GM23338 (cell line): ENCODE data around the gene SHISA7. TPM values are rescaled to one million over a fixed set of nuclear protein-coding genes. Genes with fewer than 3 reads are reported as not detected.

Source experiments
- ATAC-seq: fragments of 200-7000 bp; cut with Tn5 transposase; 3 replicates; pipeline ENCODE4 v1.9.1; 2020
- DNase-seq: peaks from one replicate; pipeline ENCODE4 v3.0.0-alpha.2; 2015; ENCODE audit warnings: low spot score
- H2AFZ ChIP-seq: fragments of 200-600 bp; sonication (generic); 2 replicates; pipeline ENCODE4 v1.8.0; 2016; ENCODE audit warnings: antibody characterized with exemption, mild to moderate bottlenecking, moderate library complexity
- H3F3A ChIP-seq: fragments of 200-600 bp; sonication (generic); replicated peaks from 2 replicates; pipeline ENCODE4 v1.8.0; 2017; ENCODE audit warnings: antibody characterized with exemption, mixed run types, low read depth
- H3K27ac ChIP-seq: fragments of 200-600 bp; sonication (generic); 2 replicates; pipeline ENCODE4 v1.6.1; 2016; ENCODE audit warnings: low read depth
- H3K27me3 ChIP-seq: fragments of 200-600 bp; sonication (generic); 2 replicates; pipeline ENCODE4 v1.8.0; 2016; ENCODE audit warnings: mild to moderate bottlenecking, mixed run types, moderate library complexity; ENCODE audit not compliant: insufficient read depth
- H3K36me3 ChIP-seq: fragments of 200-600 bp; sonication (generic); 2 replicates; pipeline ENCODE4 v1.8.0; 2016; ENCODE audit warnings: mild to moderate bottlenecking; ENCODE audit not compliant: insufficient read depth
- H3K4me1 ChIP-seq: fragments of 200-600 bp; sonication (generic); 2 replicates; pipeline ENCODE4 v1.8.0; 2016; ENCODE audit warnings: mild to moderate bottlenecking, moderate library complexity; ENCODE audit not compliant: insufficient read depth
- H3K4me2 ChIP-seq: fragments of 200-600 bp; sonication (generic); 2 replicates; pipeline ENCODE4 v1.7.1; 2017; ENCODE audit warnings: mixed run types
- H3K4me3 ChIP-seq: fragments of 200-600 bp; sonication (generic); 2 replicates; pipeline ENCODE4 v1.6.1; 2016; ENCODE audit warnings: mixed run types
- H3K79me2 ChIP-seq: fragments of 200-600 bp; sonication (generic); replicated peaks from 2 replicates; pipeline ENCODE4 v1.8.0; 2017; ENCODE audit warnings: mild to moderate bottlenecking; ENCODE audit not compliant: insufficient read depth
- H3K9me2 ChIP-seq: fragments of 200-600 bp; sonication (generic); 2 replicates; pipeline ENCODE4 v1.8.0; 2017; ENCODE audit not compliant: insufficient read depth
- H4K20me1 ChIP-seq: fragments of 200-600 bp; sonication (generic); replicated peaks from 2 replicates; pipeline ENCODE4 v1.8.0; 2017; ENCODE audit warnings: mild to moderate bottlenecking; ENCODE audit not compliant: insufficient read depth
- H3K27ac Mint-ChIP-seq: 2 replicates; pipeline ENCODE4 v1.8.0; 2020; ENCODE audit warnings: inconsistent platforms, mild to moderate bottlenecking, moderate library complexity, mixed read lengths
- H3K27me3 Mint-ChIP-seq: 3 replicates; pipeline ENCODE4 v1.8.0; 2022; ENCODE audit warnings: low read depth, mild to moderate bottlenecking, moderate library complexity, mixed read lengths, inconsistent platforms; ENCODE audit not compliant: insufficient read depth, poor library complexity
- H3K36me3 Mint-ChIP-seq: 3 replicates; pipeline ENCODE4 v1.8.0; 2021; ENCODE audit warnings: low read depth, mild to moderate bottlenecking, inconsistent platforms, moderate library complexity, mixed read lengths
- H3K4me1 Mint-ChIP-seq: 3 replicates; pipeline ENCODE4 v1.8.0; 2020; ENCODE audit warnings: mild to moderate bottlenecking, inconsistent platforms, mixed read lengths
- H3K4me3 Mint-ChIP-seq: 3 replicates; pipeline ENCODE4 v1.8.0; 2021; ENCODE audit warnings: moderate library complexity, mild to moderate bottlenecking, inconsistent platforms, mixed read lengths
- H3K9me3 Mint-ChIP-seq: 3 replicates; pipeline ENCODE4 v1.8.0; 2020; ENCODE audit warnings: moderate library complexity, mild to moderate bottlenecking, inconsistent platforms, mixed read lengths
- CREB1 ChIP-seq: fragments of 250-450 bp; sonication (Bioruptor Pico); IDR thresholded peaks from 2 replicates; pipeline ENCODE4 v1.5.0; 2020; ENCODE audit warnings: low read depth, mild to moderate bottlenecking, moderate library complexity
- CTCF ChIP-seq, 2 experiments: fragments of 200-600 bp in 1 of 2; sonication (generic) in 1 of 2; conservative IDR thresholded peaks; 2 replicates each; pipeline versions ENCODE4 v1.5.1 to v1.6.1; 2016 to 2017; ENCODE audit warnings: antibody characterized with exemption in 2 of 2, low read depth in 2 of 2, mild to moderate bottlenecking in 2 of 2, moderate library complexity in 1 of 2
- ETS1 ChIP-seq: IDR thresholded peaks from 2 replicates; pipeline ENCODE4 v1.6.1; 2016; ENCODE audit warnings: antibody characterized with exemption
- EZH2 ChIP-seq: fragments of 200-600 bp; sonication (generic); IDR thresholded peaks from one replicate; pipeline ENCODE4 v1.8.0; 2017; ENCODE audit warnings: antibody characterized with exemption, mild to moderate bottlenecking, low read depth; ENCODE audit not compliant: unreplicated experiment
- EZH2phosphoT487 ChIP-seq: fragments of 200-600 bp; sonication (generic); IDR thresholded peaks from one replicate; pipeline ENCODE4 v1.8.1; 2018; ENCODE audit warnings: antibody characterized with exemption; ENCODE audit not compliant: unreplicated experiment
- JUNB ChIP-seq: IDR thresholded peaks from one replicate; pipeline ENCODE4 v1.6.1; 2016; ENCODE audit warnings: antibody characterized with exemption; ENCODE audit not compliant: unreplicated experiment
- NANOG ChIP-seq: IDR thresholded peaks from 2 replicates; pipeline ENCODE4 v1.6.1; 2016; ENCODE audit warnings: antibody characterized with exemption, borderline replicate concordance
- POLR2AphosphoS5 ChIP-seq: IDR thresholded peaks from 2 replicates; pipeline ENCODE4 v1.6.1; 2016; ENCODE audit warnings: antibody characterized with exemption, low read depth
- STAT1 ChIP-seq: IDR thresholded peaks from one replicate; pipeline ENCODE4 v1.6.1; 2016; ENCODE audit warnings: antibody characterized with exemption; ENCODE audit not compliant: unreplicated experiment
- ZNF114 ChIP-seq: fragments of 250-450 bp; sonication (Bioruptor Pico); IDR thresholded peaks from 2 replicates; pipeline ENCODE4 v1.5.0; 2020; ENCODE audit warnings: mild to moderate bottlenecking, moderate library complexity
- ZNF331 ChIP-seq: fragments of 250-450 bp; sonication (Bioruptor Pico); IDR thresholded peaks from 2 replicates; pipeline ENCODE4 v1.5.0; 2020; ENCODE audit warnings: low read depth, mild to moderate bottlenecking, moderate library complexity
- polyA plus RNA-seq: library from polyadenylated mRNA; unstranded; fragments of >200 nt; fragmentation: Nextera tagmentation; extraction: Ambion mirVana; gene quantifications from 2 replicates; pipeline ENCODE4 v1.2.1, GENCODE V29; 2016
- total RNA-seq: library from RNA; depleted of rRNA; stranded (reverse); fragments of >200 nt; shearing (Covaris generic); gene quantifications from 2 replicates; pipeline ENCODE4 v1.2.3, GENCODE V29; 2014
- TF ChIP-seq, protein P1 (sequence below): IDR thresholded peaks from one replicate; pipeline ENCODE4 v1.6.1; 2018; ENCODE audit warnings: antibody characterized with exemption; ENCODE audit not compliant: unreplicated experiment
- TF ChIP-seq, protein P2 (sequence below): fragments of 250-450 bp; sonication (Bioruptor Pico); IDR thresholded peaks from 2 replicates; pipeline ENCODE4 v1.5.0; 2020; ENCODE audit warnings: mild to moderate bottlenecking, moderate library complexity

Gene SHISA7
- total and polyA plus RNA-seq, 2 experiments from 2014 or later: 0.32 to 1.4 TPM

DNA sequence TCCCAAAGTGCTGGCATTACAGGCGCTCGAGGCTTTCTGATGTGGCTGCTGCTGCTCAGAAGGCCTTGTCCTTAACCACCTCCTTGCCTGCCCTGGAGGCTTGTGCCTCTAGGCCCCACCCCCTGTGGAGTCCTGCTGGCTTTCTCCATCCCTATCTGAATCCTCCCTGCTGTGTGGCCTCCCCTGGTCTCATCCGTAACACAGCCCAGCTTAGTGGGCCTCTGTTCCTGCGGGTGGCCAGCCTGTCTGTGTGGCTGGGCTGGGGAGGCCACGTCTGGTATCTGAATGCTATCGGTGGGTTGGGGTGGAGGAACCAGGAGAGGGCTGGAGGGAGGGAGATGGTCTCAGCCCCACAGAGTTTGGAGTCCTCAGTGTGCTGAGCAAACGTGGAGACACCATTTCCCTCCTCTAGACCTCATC is 52.6 kb downstream of the SHISA7 start:
- peaks cover 11% of the 10 kb centered on the region; the same call in 1 of the 2 replicates for H3K36me3 ChIP-seq
- H3K9me2 ChIP-seq: no peaks in the 10 kb centered on the region
- ATAC-seq (peak; percentile 6), DNase-seq (peak; percentile 57)
- peak overlapping the region; percentile 26; the same call in 1 of the 2 replicates for H3K27ac Mint-ChIP-seq
- peaks cover 57% of the 10 kb centered on the region for H3F3A ChIP-seq
- H2AFZ ChIP-seq: no peak overlapping the region
- no peak overlapping the region for H3K4me3 ChIP-seq
- H3K4me1 Mint-ChIP-seq: peaks cover 69% of the 10 kb centered on the region
- H3K27ac ChIP-seq: peak overlapping the region; percentile 15; the same call in 1 of the 2 replicates
- H3K27me3 Mint-ChIP-seq: peaks cover 45% of the 10 kb centered on the region
- H3K4me2 ChIP-seq: no peak overlapping the region; the same call in 1 of the 2 replicates
- peaks cover 40% of the 10 kb centered on the region for H4K20me1 ChIP-seq
- no peaks in the 10 kb centered on the region; the same call in 2 of the 3 replicates for H3K9me3 Mint-ChIP-seq
- H3K79me2 ChIP-seq: peaks cover 28% of the 10 kb centered on the region
- TF ChIP-seq CREB1 (CRISPR knock-in tag): no peak
- no peak for TF ChIP-seq ETS1
- TF ChIP-seq, protein P1, sequence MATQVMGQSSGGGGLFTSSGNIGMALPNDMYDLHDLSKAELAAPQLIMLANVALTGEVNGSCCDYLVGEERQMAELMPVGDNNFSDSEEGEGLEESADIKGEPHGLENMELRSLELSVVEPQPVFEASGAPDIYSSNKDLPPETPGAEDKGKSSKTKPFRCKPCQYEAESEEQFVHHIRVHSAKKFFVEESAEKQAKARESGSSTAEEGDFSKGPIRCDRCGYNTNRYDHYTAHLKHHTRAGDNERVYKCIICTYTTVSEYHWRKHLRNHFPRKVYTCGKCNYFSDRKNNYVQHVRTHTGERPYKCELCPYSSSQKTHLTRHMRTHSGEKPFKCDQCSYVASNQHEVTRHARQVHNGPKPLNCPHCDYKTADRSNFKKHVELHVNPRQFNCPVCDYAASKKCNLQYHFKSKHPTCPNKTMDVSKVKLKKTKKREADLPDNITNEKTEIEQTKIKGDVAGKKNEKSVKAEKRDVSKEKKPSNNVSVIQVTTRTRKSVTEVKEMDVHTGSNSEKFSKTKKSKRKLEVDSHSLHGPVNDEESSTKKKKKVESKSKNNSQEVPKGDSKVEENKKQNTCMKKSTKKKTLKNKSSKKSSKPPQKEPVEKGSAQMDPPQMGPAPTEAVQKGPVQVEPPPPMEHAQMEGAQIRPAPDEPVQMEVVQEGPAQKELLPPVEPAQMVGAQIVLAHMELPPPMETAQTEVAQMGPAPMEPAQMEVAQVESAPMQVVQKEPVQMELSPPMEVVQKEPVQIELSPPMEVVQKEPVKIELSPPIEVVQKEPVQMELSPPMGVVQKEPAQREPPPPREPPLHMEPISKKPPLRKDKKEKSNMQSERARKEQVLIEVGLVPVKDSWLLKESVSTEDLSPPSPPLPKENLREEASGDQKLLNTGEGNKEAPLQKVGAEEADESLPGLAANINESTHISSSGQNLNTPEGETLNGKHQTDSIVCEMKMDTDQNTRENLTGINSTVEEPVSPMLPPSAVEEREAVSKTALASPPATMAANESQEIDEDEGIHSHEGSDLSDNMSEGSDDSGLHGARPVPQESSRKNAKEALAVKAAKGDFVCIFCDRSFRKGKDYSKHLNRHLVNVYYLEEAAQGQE: no peak
- no peak for TF ChIP-seq ZNF331 (CRISPR knock-in tag)
- no peak; the same call in 1 of the 2 replicates for TF ChIP-seq POLR2AphosphoS5
- TF ChIP-seq, protein P2, sequence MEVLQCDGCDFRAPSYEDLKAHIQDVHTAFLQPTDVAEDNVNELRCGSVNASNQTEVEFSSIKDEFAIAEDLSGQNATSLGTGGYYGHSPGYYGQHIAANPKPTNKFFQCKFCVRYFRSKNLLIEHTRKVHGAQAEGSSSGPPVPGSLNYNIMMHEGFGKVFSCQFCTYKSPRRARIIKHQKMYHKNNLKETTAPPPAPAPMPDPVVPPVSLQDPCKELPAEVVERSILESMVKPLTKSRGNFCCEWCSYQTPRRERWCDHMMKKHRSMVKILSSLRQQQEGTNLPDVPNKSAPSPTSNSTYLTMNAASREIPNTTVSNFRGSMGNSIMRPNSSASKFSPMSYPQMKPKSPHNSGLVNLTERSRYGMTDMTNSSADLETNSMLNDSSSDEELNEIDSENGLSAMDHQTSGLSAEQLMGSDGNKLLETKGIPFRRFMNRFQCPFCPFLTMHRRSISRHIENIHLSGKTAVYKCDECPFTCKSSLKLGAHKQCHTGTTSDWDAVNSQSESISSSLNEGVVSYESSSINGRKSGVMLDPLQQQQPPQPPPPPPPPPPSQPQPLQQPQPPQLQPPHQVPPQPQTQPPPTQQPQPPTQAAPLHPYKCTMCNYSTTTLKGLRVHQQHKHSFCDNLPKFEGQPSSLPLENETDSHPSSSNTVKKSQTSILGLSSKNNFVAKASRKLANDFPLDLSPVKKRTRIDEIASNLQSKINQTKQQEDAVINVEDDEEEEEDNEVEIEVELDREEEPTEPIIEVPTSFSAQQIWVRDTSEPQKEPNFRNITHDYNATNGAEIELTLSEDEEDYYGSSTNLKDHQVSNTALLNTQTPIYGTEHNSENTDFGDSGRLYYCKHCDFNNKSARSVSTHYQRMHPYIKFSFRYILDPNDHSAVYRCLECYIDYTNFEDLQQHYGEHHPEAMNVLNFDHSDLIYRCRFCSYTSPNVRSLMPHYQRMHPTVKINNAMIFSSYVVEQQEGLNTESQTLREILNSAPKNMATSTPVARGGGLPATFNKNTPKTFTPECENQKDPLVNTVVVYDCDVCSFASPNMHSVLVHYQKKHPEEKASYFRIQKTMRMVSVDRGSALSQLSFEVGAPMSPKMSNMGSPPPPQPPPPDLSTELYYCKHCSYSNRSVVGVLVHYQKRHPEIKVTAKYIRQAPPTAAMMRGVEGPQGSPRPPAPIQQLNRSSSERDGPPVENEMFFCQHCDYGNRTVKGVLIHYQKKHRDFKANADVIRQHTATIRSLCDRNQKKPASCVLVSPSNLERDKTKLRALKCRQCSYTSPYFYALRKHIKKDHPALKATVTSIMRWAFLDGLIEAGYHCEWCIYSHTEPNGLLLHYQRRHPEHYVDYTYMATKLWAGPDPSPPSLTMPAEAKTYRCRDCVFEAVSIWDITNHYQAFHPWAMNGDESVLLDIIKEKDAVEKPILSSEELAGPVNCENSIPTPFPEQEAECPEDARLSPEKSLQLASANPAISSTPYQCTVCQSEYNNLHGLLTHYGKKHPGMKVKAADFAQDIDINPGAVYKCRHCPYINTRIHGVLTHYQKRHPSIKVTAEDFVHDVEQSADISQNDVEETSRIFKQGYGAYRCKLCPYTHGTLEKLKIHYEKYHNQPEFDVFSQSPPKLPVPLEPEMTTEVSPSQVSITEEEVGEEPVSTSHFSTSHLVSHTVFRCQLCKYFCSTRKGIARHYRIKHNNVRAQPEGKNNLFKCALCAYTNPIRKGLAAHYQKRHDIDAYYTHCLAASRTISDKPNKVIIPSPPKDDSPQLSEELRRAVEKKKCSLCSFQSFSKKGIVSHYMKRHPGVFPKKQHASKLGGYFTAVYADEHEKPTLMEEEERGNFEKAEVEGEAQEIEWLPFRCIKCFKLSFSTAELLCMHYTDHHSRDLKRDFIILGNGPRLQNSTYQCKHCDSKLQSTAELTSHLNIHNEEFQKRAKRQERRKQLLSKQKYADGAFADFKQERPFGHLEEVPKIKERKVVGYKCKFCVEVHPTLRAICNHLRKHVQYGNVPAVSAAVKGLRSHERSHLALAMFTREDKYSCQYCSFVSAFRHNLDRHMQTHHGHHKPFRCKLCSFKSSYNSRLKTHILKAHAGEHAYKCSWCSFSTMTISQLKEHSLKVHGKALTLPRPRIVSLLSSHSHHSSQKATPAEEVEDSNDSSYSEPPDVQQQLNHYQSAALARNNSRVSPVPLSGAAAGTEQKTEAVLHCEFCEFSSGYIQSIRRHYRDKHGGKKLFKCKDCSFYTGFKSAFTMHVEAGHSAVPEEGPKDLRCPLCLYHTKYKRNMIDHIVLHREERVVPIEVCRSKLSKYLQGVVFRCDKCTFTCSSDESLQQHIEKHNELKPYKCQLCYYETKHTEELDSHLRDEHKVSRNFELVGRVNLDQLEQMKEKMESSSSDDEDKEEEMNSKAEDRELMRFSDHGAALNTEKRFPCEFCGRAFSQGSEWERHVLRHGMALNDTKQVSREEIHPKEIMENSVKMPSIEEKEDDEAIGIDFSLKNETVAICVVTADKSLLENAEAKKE (CRISPR knock-in tag): no peak
- no peak for TF ChIP-seq EZH2
- TF ChIP-seq CTCF (conservative IDR thresholded peaks at IDR 0.05; ENCODE audit: low read depth in 2 of 2): no peak
- no peak for TF ChIP-seq JUNB
- TF ChIP-seq EZH2phosphoT487: no peak
- TF ChIP-seq STAT1: no peak
- no peak for TF ChIP-seq NANOG
- no peak for TF ChIP-seq ZNF114 (CRISPR knock-in tag)
- no peak overlapping the region; the same call in 2 of the 3 replicates for H3K4me3 Mint-ChIP-seq
- peaks cover 54% of the 10 kb centered on the region for H3K36me3 Mint-ChIP-seq
- H3K27me3 ChIP-seq: no peaks in the 10 kb centered on the region
- H3K4me1 ChIP-seq: peaks cover 66% of the 10 kb centered on the region
